ENCODE results near the gene DIDO1. TPM values are rescaled to one million over a fixed set of nuclear protein-coding genes. Genes with fewer than 3 reads are reported as not detected.

Gene DIDO1
- total and polyA plus RNA-seq, 2 of the 13 experiments (the other 11 are each of a cell fraction or from before 2014, with no cell fraction given): 75.0 to 75.1 TPM

GRCh38 chr20:62949153-62949821 is 23.0 kb upstream of the DIDO1 start (continued):
- TF ChIP-seq SRSF4 (IDR thresholded peaks at IDR 0.05; ENCODE audit: low read depth, low read length, poor library complexity, severe bottlenecking): no peak
- no peak for TF ChIP-seq RORA (CRISPR knock-in tag; IDR thresholded peaks at IDR 0.05)
- TF ChIP-seq, protein P1, sequence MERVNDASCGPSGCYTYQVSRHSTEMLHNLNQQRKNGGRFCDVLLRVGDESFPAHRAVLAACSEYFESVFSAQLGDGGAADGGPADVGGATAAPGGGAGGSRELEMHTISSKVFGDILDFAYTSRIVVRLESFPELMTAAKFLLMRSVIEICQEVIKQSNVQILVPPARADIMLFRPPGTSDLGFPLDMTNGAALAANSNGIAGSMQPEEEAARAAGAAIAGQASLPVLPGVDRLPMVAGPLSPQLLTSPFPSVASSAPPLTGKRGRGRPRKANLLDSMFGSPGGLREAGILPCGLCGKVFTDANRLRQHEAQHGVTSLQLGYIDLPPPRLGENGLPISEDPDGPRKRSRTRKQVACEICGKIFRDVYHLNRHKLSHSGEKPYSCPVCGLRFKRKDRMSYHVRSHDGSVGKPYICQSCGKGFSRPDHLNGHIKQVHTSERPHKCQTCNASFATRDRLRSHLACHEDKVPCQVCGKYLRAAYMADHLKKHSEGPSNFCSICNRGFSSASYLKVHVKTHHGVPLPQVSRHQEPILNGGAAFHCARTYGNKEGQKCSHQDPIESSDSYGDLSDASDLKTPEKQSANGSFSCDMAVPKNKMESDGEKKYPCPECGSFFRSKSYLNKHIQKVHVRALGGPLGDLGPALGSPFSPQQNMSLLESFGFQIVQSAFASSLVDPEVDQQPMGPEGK (CRISPR knock-in tag; IDR thresholded peaks at IDR 0.05): no peak
- no peak for TF ChIP-seq NAIF1 (CRISPR knock-in tag; IDR thresholded peaks at IDR 0.05; ENCODE audit: borderline replicate concordance)
- TF ChIP-seq ZFP37 (CRISPR knock-in tag; IDR thresholded peaks at IDR 0.05; ENCODE audit: borderline replicate concordance): no peak
- no peak for TF ChIP-seq ZKSCAN5 (CRISPR knock-in tag; IDR thresholded peaks at IDR 0.05)
- 0 out of 2 replicates have a peak, but pooled peaks have one; percentile 28 for TF ChIP-seq ZNF232 (CRISPR knock-in tag; IDR thresholded peaks at IDR 0.05; ENCODE audit: borderline replicate concordance)
- TF ChIP-seq JUN (CRISPR knock-in tag; IDR thresholded peaks at IDR 0.05): no peak
- TF ChIP-seq NFE2 (CRISPR knock-in tag; IDR thresholded peaks at IDR 0.05): no peak
- peak; percentile 45; the same call in 1 of the 2 replicates for TF ChIP-seq BORCS8-MEF2B (CRISPR knock-in tag; IDR thresholded peaks at IDR 0.05)
- TF ChIP-seq SOX6 (IDR thresholded peaks at IDR 0.05): no peak
- no peak for TF ChIP-seq SOX6 (CRISPR knock-in tag; IDR thresholded peaks at IDR 0.05)

Data from HepG2 (cell line).